Fibroblast of pulmonary artery (primary cell): Measurements from ENCODE around the gene RNF215.

Experiments used
- DNase-seq: peaks from one replicate; pipeline ENCODE4 v3.0.0-alpha.2; 2010; ENCODE audit warnings: low read depth
- H3K4me3 ChIP-seq: replicated peaks from 2 replicates; pipeline ENCODE4 v1.5.1; 2011; ENCODE audit warnings: low read depth, mild to moderate bottlenecking, control low read depth, low read length, moderate library complexity
- CTCF ChIP-seq: IDR thresholded peaks from 2 replicates; pipeline ENCODE4 v1.5.1; 2011; ENCODE audit warnings: mild to moderate bottlenecking, control low read depth, low read length, inconsistent platforms; ENCODE audit errors: missing control alignments

RNF215 gene

GRCh38 chr22:30425327-30425615, 38.1 kb upstream of the RNF215 start:
- TF ChIP-seq CTCF: no peak
- peak overlapping the region; percentile 66 for H3K4me3 ChIP-seq
- DNase-seq: no peak

- no peak for DNase-seq
- H3K4me3 ChIP-seq: peak overlapping the region; percentile 66
- TF ChIP-seq CTCF: peak; percentile 3
Observed at GRCh38 chr22:30424534-30425326, 37.5 kb upstream of the RNF215 start.

- H3K4me3 ChIP-seq: peak overlapping the region; percentile 59
- DNase-seq: peak; percentile 100
- no peak for TF ChIP-seq CTCF
Observed at GRCh38 chr22:30423959-30424533, 36.8 kb upstream of the RNF215 start.

- DNase-seq: no peak
- TF ChIP-seq CTCF: no peak
- H3K4me3 ChIP-seq: peak overlapping the region; percentile 59
Observed at GRCh38 chr22:30423301-30423958, 36.2 kb upstream of the RNF215 start.

GRCh38 chr22:30422481-30423300, 35.5 kb upstream of the RNF215 start:
- peak overlapping the region; percentile 59 for H3K4me3 ChIP-seq
- DNase-seq: peak; percentile 91
- TF ChIP-seq CTCF: no peak

GRCh38 chr22:30421695-30422480, 34.7 kb upstream of the RNF215 start:
- no peak for TF ChIP-seq CTCF
- DNase-seq: no peak
- peak overlapping the region; percentile 59 for H3K4me3 ChIP-seq
